HEK293 (cell line): ENCODE measurements around the gene METTL1.

ENCODE experiments used
- BCL11A ChIP-seq: fragments of 450-650 bp; formaldehyde crosslinking; IDR thresholded peaks from 2 replicates; pipeline ENCODE4 v1.5.1; 2016; ENCODE audit warnings: low read depth, missing biosample characterization, missing genetic modification characterization
- CTCF ChIP-seq: fragments of 450-650 bp; formaldehyde crosslinking; IDR thresholded peaks from 2 replicates; pipeline ENCODE4 v1.5.1; 2016; ENCODE audit warnings: missing biosample characterization, missing genetic modification characterization
- EGR2 ChIP-seq: fragments of 450-650 bp; formaldehyde crosslinking; IDR thresholded peaks from 2 replicates; pipeline ENCODE4 v1.5.1; 2016; ENCODE audit warnings: low read depth, missing biosample characterization, missing genetic modification characterization
- FEZF1 ChIP-seq: fragments of 450-650 bp; formaldehyde crosslinking; IDR thresholded peaks from 2 replicates; pipeline ENCODE4 v1.5.1; 2016; ENCODE audit warnings: missing biosample characterization, missing genetic modification characterization
- KLF1 ChIP-seq: fragments of 450-650 bp; formaldehyde crosslinking; IDR thresholded peaks from 2 replicates; pipeline ENCODE4 v1.5.1; 2016; ENCODE audit warnings: missing biosample characterization, missing genetic modification characterization
- KLF9 ChIP-seq: fragments of 450-650 bp; formaldehyde crosslinking; IDR thresholded peaks from 2 replicates; pipeline ENCODE4 v1.5.1; 2016; ENCODE audit warnings: missing biosample characterization, missing genetic modification characterization, low read depth
- MYNN ChIP-seq: fragments of 450-650 bp; formaldehyde crosslinking; IDR thresholded peaks from 2 replicates; pipeline ENCODE4 v1.5.1; 2016; ENCODE audit warnings: missing biosample characterization, missing genetic modification characterization, borderline replicate concordance
- REST ChIP-seq: fragments of 450-650 bp; formaldehyde crosslinking; IDR thresholded peaks from 2 replicates; pipeline ENCODE4 v1.5.1; 2016; ENCODE audit warnings: missing biosample characterization, missing genetic modification characterization
- SCRT1 ChIP-seq: fragments of 450-650 bp; formaldehyde crosslinking; IDR thresholded peaks from 2 replicates; pipeline ENCODE4 v1.5.1; 2016; ENCODE audit warnings: missing biosample characterization, missing genetic modification characterization, borderline replicate concordance
- SCRT2 ChIP-seq: fragments of 450-650 bp; formaldehyde crosslinking; IDR thresholded peaks from 2 replicates; pipeline ENCODE4 v1.5.1; 2016; ENCODE audit warnings: missing biosample characterization, missing genetic modification characterization
- SP7 ChIP-seq: fragments of 450-650 bp; formaldehyde crosslinking; IDR thresholded peaks from 2 replicates; pipeline ENCODE4 v1.5.1; 2016; ENCODE audit warnings: missing biosample characterization, missing genetic modification characterization
- YY2 ChIP-seq: fragments of 450-650 bp; formaldehyde crosslinking; IDR thresholded peaks from 2 replicates; pipeline ENCODE4 v1.5.1; 2016; ENCODE audit warnings: missing biosample characterization, missing genetic modification characterization
- ZBTB1 ChIP-seq: fragments of 450-650 bp; formaldehyde crosslinking; IDR thresholded peaks from 2 replicates; pipeline ENCODE4 v1.5.1; 2016; ENCODE audit warnings: missing biosample characterization, missing genetic modification characterization
- ZBTB17 ChIP-seq: fragments of 450-650 bp; formaldehyde crosslinking; IDR thresholded peaks from 2 replicates; pipeline ENCODE4 v1.5.1; 2016; ENCODE audit warnings: missing biosample characterization, missing genetic modification characterization
- ZBTB21 ChIP-seq: fragments of 450-650 bp; formaldehyde crosslinking; IDR thresholded peaks from 2 replicates; pipeline ENCODE4 v1.5.1; 2017; ENCODE audit warnings: missing biosample characterization, missing genetic modification characterization
- ZBTB48 ChIP-seq: fragments of 450-650 bp; formaldehyde crosslinking; IDR thresholded peaks from 2 replicates; pipeline ENCODE4 v1.5.1; 2016; ENCODE audit warnings: missing biosample characterization, missing genetic modification characterization
- ZEB2 ChIP-seq: fragments of 450-650 bp; formaldehyde crosslinking; IDR thresholded peaks from 2 replicates; pipeline ENCODE4 v1.5.1; 2016; ENCODE audit warnings: missing biosample characterization, missing genetic modification characterization
- ZFHX2 ChIP-seq: fragments of 450-650 bp; formaldehyde crosslinking; conservative IDR thresholded peaks from 2 replicates; pipeline ENCODE4 v1.5.1; 2016; ENCODE audit warnings: missing biosample characterization, missing genetic modification characterization
- ZNF169 ChIP-seq: fragments of 450-650 bp; formaldehyde crosslinking; IDR thresholded peaks from 2 replicates; pipeline ENCODE4 v1.5.1; 2016; ENCODE audit warnings: missing biosample characterization, missing genetic modification characterization
- ZNF184 ChIP-seq: fragments of 450-650 bp; IDR thresholded peaks from 2 replicates; pipeline ENCODE4 v1.5.1; 2018; ENCODE audit warnings: missing biosample characterization, mild to moderate bottlenecking, missing genetic modification characterization
- ZNF221 ChIP-seq: fragments of 450-650 bp; formaldehyde crosslinking; IDR thresholded peaks from 2 replicates; pipeline ENCODE4 v1.5.1; 2017; ENCODE audit warnings: missing biosample characterization, missing genetic modification characterization, borderline replicate concordance
- ZNF239 ChIP-seq: fragments of 450-650 bp; formaldehyde crosslinking; IDR thresholded peaks from 2 replicates; pipeline ENCODE4 v1.5.1; 2016; ENCODE audit warnings: missing biosample characterization, missing genetic modification characterization
- ZNF24 ChIP-seq: fragments of 450-650 bp; formaldehyde crosslinking; IDR thresholded peaks from 2 replicates; pipeline ENCODE4 v1.5.1; 2016; ENCODE audit warnings: missing biosample characterization, missing genetic modification characterization
- ZNF26 ChIP-seq: fragments of 450-650 bp; formaldehyde crosslinking; IDR thresholded peaks from 2 replicates; pipeline ENCODE4 v1.5.1; 2016; ENCODE audit warnings: missing biosample characterization, missing genetic modification characterization
- ZNF366 ChIP-seq: fragments of 450-650 bp; formaldehyde crosslinking; conservative IDR thresholded peaks from 2 replicates; pipeline ENCODE4 v1.5.1; 2016; ENCODE audit warnings: missing biosample characterization, missing genetic modification characterization
- ZNF501 ChIP-seq: fragments of 450-650 bp; formaldehyde crosslinking; IDR thresholded peaks from 2 replicates; pipeline ENCODE4 v1.5.1; 2016; ENCODE audit warnings: missing biosample characterization, missing genetic modification characterization
- ZNF561 ChIP-seq: fragments of 450-650 bp; IDR thresholded peaks from 2 replicates; pipeline ENCODE4 v1.5.1; 2018; ENCODE audit warnings: missing biosample characterization, missing genetic modification characterization, borderline replicate concordance
- ZNF580 ChIP-seq: fragments of 450-650 bp; formaldehyde crosslinking; IDR thresholded peaks from 2 replicates; pipeline ENCODE4 v1.5.1; 2016; ENCODE audit warnings: missing biosample characterization, missing genetic modification characterization
- ZNF660 ChIP-seq: fragments of 450-650 bp; IDR thresholded peaks from 2 replicates; pipeline ENCODE4 v1.5.1; 2018; ENCODE audit warnings: missing biosample characterization, mild to moderate bottlenecking, missing genetic modification characterization
- ZNF76 ChIP-seq: fragments of 450-650 bp; formaldehyde crosslinking; IDR thresholded peaks from 2 replicates; pipeline ENCODE4; 2016; ENCODE audit warnings: low read depth, missing biosample characterization, missing genetic modification characterization, borderline replicate concordance
- ZSCAN4 ChIP-seq: fragments of 450-650 bp; formaldehyde crosslinking; IDR thresholded peaks from 2 replicates; pipeline ENCODE4 v1.5.1; 2017; ENCODE audit warnings: missing biosample characterization, missing genetic modification characterization
- ZSCAN5A ChIP-seq: fragments of 450-650 bp; formaldehyde crosslinking; IDR thresholded peaks from 2 replicates; pipeline ENCODE4 v1.5.1; 2016; ENCODE audit warnings: missing biosample characterization, missing genetic modification characterization

METTL1 gene

GRCh38 chr12:57771873-57772428 is at the start of gene METTL1 (continued):
- TF ChIP-seq ZNF660 (tag by site-specific recombination), result peak; percentile 90
- TF ChIP-seq REST (tag by site-specific recombination), result peak; percentile 42; the same call in 1 of the 2 replicates
- no peak for TF ChIP-seq ZNF26 (tag by site-specific recombination)
- TF ChIP-seq ZNF184 (tag by site-specific recombination), result peak; percentile 55; the same call in 1 of the 2 replicates
- TF ChIP-seq KLF9 (tag by site-specific recombination), result peak; percentile 76; the same call in 1 of the 2 replicates
- TF ChIP-seq SCRT2 (tag by site-specific recombination), result peak; percentile 80
- TF ChIP-seq ZNF561 (tag by site-specific recombination), result peak; percentile 84
- TF ChIP-seq EGR2 (tag by site-specific recombination), result peak; percentile 58
- peak; percentile 54; the same call in 1 of the 2 replicates for TF ChIP-seq ZSCAN5A (tag by site-specific recombination)
- peak; percentile 66; the same call in 1 of the 2 replicates for TF ChIP-seq CTCF (tag by site-specific recombination)
- peak; percentile 66; the same call in 1 of the 2 replicates for TF ChIP-seq MYNN (tag by site-specific recombination)
- peak; percentile 58 for TF ChIP-seq KLF1
- TF ChIP-seq ZBTB21 (tag by site-specific recombination), result peak; percentile 95
- TF ChIP-seq BCL11A (tag by site-specific recombination), result no peak
- TF ChIP-seq ZNF580 (tag by site-specific recombination), result peak; percentile 83; the same call in 1 of the 2 replicates
- TF ChIP-seq FEZF1 (tag by site-specific recombination), result 0 out of 2 replicates have a peak, but pooled peaks have one; percentile 11
- no peak for TF ChIP-seq ZBTB1
- no peak for TF ChIP-seq SCRT1 (tag by site-specific recombination)
- TF ChIP-seq ZEB2 (tag by site-specific recombination), result peak; percentile 97
- peak; percentile 89 for TF ChIP-seq ZFHX2
- TF ChIP-seq SP7 (tag by site-specific recombination), result peak; percentile 93
- TF ChIP-seq ZBTB17 (tag by site-specific recombination), result peak; percentile 99
- no peak for TF ChIP-seq ZNF169 (tag by site-specific recombination)
- TF ChIP-seq ZNF366, result peak; percentile 52; the same call in 1 of the 2 replicates
- TF ChIP-seq ZBTB48, result peak; percentile 96
- TF ChIP-seq ZSCAN4 (tag by site-specific recombination), result peak; percentile 38; the same call in 1 of the 2 replicates
- no peak for TF ChIP-seq ZNF221 (tag by site-specific recombination)
- TF ChIP-seq ZNF501 (tag by site-specific recombination), result peak; percentile 99
- peak; percentile 92; the same call in 1 of the 2 replicates for TF ChIP-seq ZNF24 (tag by site-specific recombination)
- TF ChIP-seq ZNF239 (tag by site-specific recombination), result no peak
- peak; percentile 94 for TF ChIP-seq YY2
- TF ChIP-seq ZNF76 (tag by site-specific recombination), result peak; percentile 85
